Activated naive CD4-positive, alpha-beta T cell treated with anti-CD3 and anti-CD28 coated beads, Interleukin-2, amount 50 U/mL, for 16 hours (primary cell): ENCODE results near the gene TMEM163.
"Not testable (repeated sequence)": the region's sequence is repeated elsewhere in the genome, so short reads cannot be mapped to it uniquely, and the experiment has no call there.

Experiments used
- DNase-seq: peaks from one replicate; pipeline ENCODE4 v3.0.0-alpha.2; 2020

Gene TMEM163

GRCh38 chr2:134660626-134661402 is 58.0 kb downstream of the TMEM163 start:
- no peak for DNase-seq

- no peak for DNase-seq
These were observed 59.1 kb downstream of the TMEM163 start for GRCh38 chr2:134659724-134660123.

GRCh38 chr2:134657650-134658250 is 61.0 kb downstream of the TMEM163 start:
- no peak for DNase-seq

- DNase-seq = not testable (repeated sequence)
These were observed 62.4 kb downstream of the TMEM163 start for GRCh38 chr2:134656391-134656790.

GRCh38 chr2:134648586-134648985 is 70.2 kb downstream of the TMEM163 start:
- no peak for DNase-seq

- no peak for DNase-seq
These were observed 71.1 kb downstream of the TMEM163 start for GRCh38 chr2:134647607-134648256.

- no peak for DNase-seq
These were observed 75.9 kb downstream of the TMEM163 start for GRCh38 chr2:134642938-134643337.

GRCh38 chr2:134640494-134640893 is 78.3 kb downstream of the TMEM163 start:
- DNase-seq = no peak

GRCh38 chr2:134639265-134639664 is 79.5 kb downstream of the TMEM163 start:
- no peak for DNase-seq

GRCh38 chr2:134636714-134637113 is 82.1 kb downstream of the TMEM163 start:
- no peak for DNase-seq

- no peak for DNase-seq
These were observed 84.6 kb downstream of the TMEM163 start for GRCh38 chr2:134634054-134634753.

- DNase-seq = no peak
These were observed 88.2 kb downstream of the TMEM163 start for GRCh38 chr2:134630504-134631159.

GRCh38 chr2:134628453-134628852 is 90.3 kb downstream of the TMEM163 start:
- DNase-seq = no peak

- no peak for DNase-seq
These were observed 92.0 kb downstream of the TMEM163 start for GRCh38 chr2:134626781-134627180.

- no peak for DNase-seq
These were observed 93.5 kb downstream of the TMEM163 start for GRCh38 chr2:134625311-134625710.

- no peak for DNase-seq
These were observed 95.0 kb downstream of the TMEM163 start for GRCh38 chr2:134623796-134624195.

- DNase-seq = no peak
These were observed 95.8 kb downstream of the TMEM163 start for GRCh38 chr2:134623046-134623445.

GRCh38 chr2:134621939-134622705 is 96.7 kb downstream of the TMEM163 start:
- no peak for DNase-seq

- DNase-seq = no peak
These were observed 99.5 kb downstream of the TMEM163 start for GRCh38 chr2:134619250-134619649.

- DNase-seq = not testable (repeated sequence)
These were observed 103.3 kb downstream of the TMEM163 start for GRCh38 chr2:134615480-134615879.

GRCh38 chr2:134611316-134611715 is 107.5 kb downstream of the TMEM163 start:
- no peak for DNase-seq

- no peak for DNase-seq
These were observed 107.9 kb downstream of the TMEM163 start for GRCh38 chr2:134610871-134611270.
